GM23248 (cell line): Measurements from ENCODE around the gene TMEM255B. TPM values are rescaled to one million over a fixed set of nuclear protein-coding genes. Genes with fewer than 3 reads are reported as not detected.
"Not testable (repeated sequence)": the region's sequence is repeated elsewhere in the genome, so short reads cannot be mapped to it uniquely, and the experiment has no call there.

Source experiments
- DNase-seq: peaks from one replicate; pipeline ENCODE4 v3.0.0-alpha.2; 2015
- H2AFZ ChIP-seq: fragments of 200-600 bp; sonication (generic); 2 replicates; pipeline ENCODE4 v1.6.1; 2016; ENCODE audit warnings: antibody characterized with exemption
- H3F3A ChIP-seq: fragments of 200-600 bp; sonication (generic); 2 replicates; pipeline ENCODE4 v1.6.1; 2016; ENCODE audit warnings: mild to moderate bottlenecking, antibody characterized with exemption, mixed run types; ENCODE audit not compliant: insufficient read depth
- H3K27ac ChIP-seq: fragments of 200-600 bp; sonication (generic); 2 replicates; pipeline ENCODE4 v1.5.1; 2016; ENCODE audit warnings: mild to moderate bottlenecking
- H3K27me3 ChIP-seq: fragments of 200-600 bp; sonication (generic); replicated peaks from 2 replicates; pipeline ENCODE4 v1.6.1; 2016; ENCODE audit warnings: mild to moderate bottlenecking; ENCODE audit not compliant: insufficient read depth
- H3K36me3 ChIP-seq: fragments of 200-600 bp; sonication (generic); 2 replicates; pipeline ENCODE4 v1.6.1; 2016; ENCODE audit warnings: low read depth, mild to moderate bottlenecking
- H3K4me1 ChIP-seq: fragments of 200-600 bp; sonication (generic); 2 replicates; pipeline ENCODE4 v1.6.1; 2016; ENCODE audit warnings: mild to moderate bottlenecking; ENCODE audit not compliant: insufficient read depth
- H3K4me2 ChIP-seq: fragments of 200-600 bp; sonication (generic); one replicate; pipeline ENCODE4 v1.6.1; 2016; ENCODE audit warnings: mild to moderate bottlenecking; ENCODE audit not compliant: unreplicated experiment
- H3K4me3 ChIP-seq: fragments of 200-600 bp; sonication (generic); 2 replicates; pipeline ENCODE4 v1.5.1; 2016; ENCODE audit warnings: mild to moderate bottlenecking
- H3K79me2 ChIP-seq: fragments of 200-600 bp; sonication (generic); 2 replicates; pipeline ENCODE4 v1.6.1; 2016; ENCODE audit warnings: mild to moderate bottlenecking; ENCODE audit not compliant: insufficient read depth
- H3K9ac ChIP-seq: fragments of 200-600 bp; sonication (generic); 2 replicates; pipeline ENCODE4 v1.6.1; 2016; ENCODE audit warnings: mild to moderate bottlenecking
- H3K9me2 ChIP-seq: fragments of 200-600 bp; sonication (generic); 2 replicates; pipeline ENCODE4 v1.6.1; 2016; ENCODE audit warnings: mixed run types, mild to moderate bottlenecking, moderate library complexity; ENCODE audit not compliant: insufficient read depth
- H3K9me3 ChIP-seq: fragments of 200-600 bp; sonication (generic); one replicate; pipeline ENCODE4 v1.6.1; 2017; ENCODE audit warnings: low read depth
- H4K20me1 ChIP-seq: fragments of 200-600 bp; sonication (generic); 2 replicates; pipeline ENCODE4 v1.6.0; 2016; ENCODE audit not compliant: insufficient read depth
- EZH2 ChIP-seq: fragments of 200-600 bp; sonication (generic); IDR thresholded peaks from 2 replicates; pipeline ENCODE4 v1.6.1; 2018; ENCODE audit warnings: antibody characterized with exemption, mild to moderate bottlenecking; ENCODE audit not compliant: insufficient read depth, poor library complexity, severe bottlenecking
- EZH2phosphoT487 ChIP-seq: fragments of 200-600 bp; sonication (generic); IDR thresholded peaks from 2 replicates; pipeline ENCODE4 v1.6.1; 2018; ENCODE audit warnings: antibody characterized with exemption, moderate library complexity, mild to moderate bottlenecking, low read depth; ENCODE audit not compliant: insufficient read depth
- WGBS, 2 experiments: methylation state at CpG; one replicate each; pipeline ENCODE4 v1.1.6; 2015 to 2017; ENCODE audit warnings: low lambda C conversion rate in 2 of 2, low coverage in 1 of 2; ENCODE audit errors: missing lambda C conversion rate in 2 of 2; 5-methylcytosine and 5-hydroxymethylcytosine counted together
- in situ Hi-C: fragments of 300-500 bp; cut with MboI; formaldehyde crosslinking; loops from 2 replicates; pipeline ENCODE4 v1.15.0; 2020
- polyA plus RNA-seq: library from polyadenylated mRNA; unstranded; fragments of >200 nt; fragmentation: Nextera tagmentation; extraction: Ambion mirVana; gene quantifications from 2 replicates; pipeline ENCODE4 v1.2.1, GENCODE V29; 2016
- total RNA-seq: library from RNA; depleted of rRNA; stranded (reverse); fragments of >200 nt; shearing (Covaris generic); gene quantifications from 2 replicates; pipeline ENCODE4 v1.2.3, GENCODE V29; 2014

TMEM255B gene
- total and polyA plus RNA-seq, 2 experiments from 2014 or later: 8.2 TPM; not detected in 1

- Histone ChIP-seq H3K9me2 (no peaks in the 10 kb centered on the region), H3K4me3 (no peak overlapping the region), H3K4me2 (no peak overlapping the region), H3K4me1 (peaks cover 13% of the 10 kb centered on the region), H3F3A (peaks cover 14% of the 10 kb centered on the region), H4K20me1 (no peaks in the 10 kb centered on the region), H2AFZ (no peak overlapping the region), H3K27ac (no peak overlapping the region), H3K9me3 (no peaks in the 10 kb centered on the region), H3K36me3 (no peaks in the 10 kb centered on the region), H3K9ac (no peak overlapping the region), H3K27me3 (peaks cover 3% of the 10 kb centered on the region; the same call in 1 of the 2 replicates), H3K79me2 (no peaks in the 10 kb centered on the region)
- WGBS, 2 experiments: 64 to 69% methylated on average over 16 to 17 of the region's 17 CpGs
- TF ChIP-seq EZH2phosphoT487: peak; percentile 87; the same call in 1 of the 2 replicates
- TF ChIP-seq EZH2: no peak
- DNase-seq: peak; percentile 69
- in situ Hi-C loops: no loop called here
Measured at GRCh38 chr13:113786262-113786841, 27.3 kb downstream of the TMEM255B start.

GRCh38 chr13:113787694-113788093 lies 28.7 kb downstream of the TMEM255B start:
- WGBS, 2 experiments: 55 to 60% methylated on average over 10 to 12 of the region's 12 CpGs
- H4K20me1 ChIP-seq: no peaks in the 10 kb centered on the region
- no peak overlapping the region for H3K4me3 ChIP-seq
- no peaks in the 10 kb centered on the region for H3K9me3 ChIP-seq
- TF ChIP-seq EZH2 (no peak), EZH2phosphoT487 (no peak)
- peaks cover 14% of the 10 kb centered on the region for H3F3A ChIP-seq
- H3K9ac ChIP-seq: no peak overlapping the region
- no peaks in the 10 kb centered on the region for H3K79me2 ChIP-seq
- in situ Hi-C loops: no loop called here
- H3K27ac ChIP-seq: no peak overlapping the region
- no peaks in the 10 kb centered on the region for H3K9me2 ChIP-seq
- H3K4me2 ChIP-seq: no peak overlapping the region
- peaks cover 13% of the 10 kb centered on the region for H3K4me1 ChIP-seq
- H3K27me3 ChIP-seq: peaks cover 3% of the 10 kb centered on the region; the same call in 1 of the 2 replicates
- H3K36me3 ChIP-seq: no peaks in the 10 kb centered on the region
- DNase-seq: no peak
- no peak overlapping the region for H2AFZ ChIP-seq

- no peaks in the 10 kb centered on the region for H3K9me2 ChIP-seq
- no peak overlapping the region for H3K27ac ChIP-seq
- TF ChIP-seq EZH2 (no peak), EZH2phosphoT487 (no peak)
- no peaks in the 10 kb centered on the region for H3K9me3 ChIP-seq
- H3K79me2 ChIP-seq: no peaks in the 10 kb centered on the region
- in situ Hi-C loops: no loop called here
- no peak overlapping the region for H3K4me2 ChIP-seq
- peaks cover 13% of the 10 kb centered on the region for H3K4me1 ChIP-seq
- H3K27me3 ChIP-seq: peaks cover 3% of the 10 kb centered on the region; the same call in 1 of the 2 replicates
- no peaks in the 10 kb centered on the region for H4K20me1 ChIP-seq
- peaks cover 14% of the 10 kb centered on the region for H3F3A ChIP-seq
- no peak overlapping the region for H2AFZ ChIP-seq
- no peak for DNase-seq
- H3K9ac ChIP-seq: no peak overlapping the region
- 82 to 88% methylated on average over 23 to 31 of the region's 31 CpGs for WGBS, 2 experiments
- H3K36me3 ChIP-seq: no peaks in the 10 kb centered on the region
- H3K4me3 ChIP-seq: no peak overlapping the region
Measured at GRCh38 chr13:113788413-113789135, 29.5 kb downstream of the TMEM255B start.

- in situ Hi-C loops: no loop called here
- WGBS, 2 experiments: 72 to 79% methylated on average over 6 of the region's 6 CpGs
Measured at GRCh38 chr13:113789167-113789566, 30.1 kb downstream of the TMEM255B start.

GRCh38 chr13:113789931-113790330 lies 30.9 kb downstream of the TMEM255B start:
- H3K9me3 ChIP-seq, H3K27ac ChIP-seq, H3K4me3 ChIP-seq, H3K4me1 ChIP-seq, H3K4me2 ChIP-seq, H3K79me2 ChIP-seq, H2AFZ ChIP-seq, H3K36me3 ChIP-seq, H3K9me2 ChIP-seq, H3F3A ChIP-seq, DNase-seq, H3K9ac ChIP-seq, H4K20me1 ChIP-seq, H3K27me3 ChIP-seq, in situ Hi-C loops: not testable (repeated sequence)
- 72 to 77% methylated on average over 7 to 8 of the region's 13 CpGs for WGBS, 2 experiments

More at GRCh38 chr13:113789167-113789566, 30.1 kb downstream of the TMEM255B start:
- Histone ChIP-seq H2AFZ (no peak overlapping the region), H3K27ac (no peak overlapping the region), H3K36me3 (no peaks in the 10 kb centered on the region), H3K9me2 (no peaks in the 10 kb centered on the region), H3F3A (peaks cover 14% of the 10 kb centered on the region), H3K27me3 (peaks cover 3% of the 10 kb centered on the region; the same call in 1 of the 2 replicates), H3K4me1 (peaks cover 13% of the 10 kb centered on the region), H3K4me2 (no peak overlapping the region), H3K9ac (no peak overlapping the region), H3K4me3 (no peak overlapping the region), H3K79me2 (no peaks in the 10 kb centered on the region), H4K20me1 (no peaks in the 10 kb centered on the region), H3K9me3 (no peaks in the 10 kb centered on the region)
- no peak for TF ChIP-seq EZH2
- no peak for TF ChIP-seq EZH2phosphoT487
- DNase-seq: no peak
